ENCODE results near the gene OR10H1. TPM values are rescaled to one million over a fixed set of nuclear protein-coding genes. Genes with fewer than 3 reads are reported as not detected.
"Not testable (repeated sequence)": the region's sequence is repeated elsewhere in the genome, so short reads cannot be mapped to it uniquely, and the experiment has no call there.

OR10H1 gene
- total RNA-seq, 1 experiment from 2014 or later = not detected

DNA sequence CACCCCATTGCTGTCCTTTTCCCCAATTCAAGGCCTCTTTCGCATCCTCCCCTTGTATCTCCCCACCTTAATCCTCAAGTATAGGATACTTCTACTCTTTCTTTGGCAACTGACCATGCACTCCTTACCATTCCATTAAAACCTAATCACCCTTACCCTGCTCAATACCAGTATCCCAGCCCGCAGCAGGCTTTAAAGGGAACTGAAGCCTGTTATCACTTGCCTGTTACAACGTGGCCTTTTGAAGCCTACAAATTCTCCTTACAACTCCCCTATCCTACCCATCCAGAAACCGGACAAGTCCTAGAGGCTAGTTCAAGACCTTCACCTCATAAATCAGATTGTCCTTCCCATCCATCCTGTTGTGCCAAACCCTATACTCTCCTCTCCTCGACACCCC lies 16.2 kb upstream of the OR10H1 start:
- no peak for DNase-seq (ENCODE audit: low spot score)
- in situ Hi-C loops (cut with HindIII; ENCODE audit: low sequenced_read_pairs) = no loop called here

DNA sequence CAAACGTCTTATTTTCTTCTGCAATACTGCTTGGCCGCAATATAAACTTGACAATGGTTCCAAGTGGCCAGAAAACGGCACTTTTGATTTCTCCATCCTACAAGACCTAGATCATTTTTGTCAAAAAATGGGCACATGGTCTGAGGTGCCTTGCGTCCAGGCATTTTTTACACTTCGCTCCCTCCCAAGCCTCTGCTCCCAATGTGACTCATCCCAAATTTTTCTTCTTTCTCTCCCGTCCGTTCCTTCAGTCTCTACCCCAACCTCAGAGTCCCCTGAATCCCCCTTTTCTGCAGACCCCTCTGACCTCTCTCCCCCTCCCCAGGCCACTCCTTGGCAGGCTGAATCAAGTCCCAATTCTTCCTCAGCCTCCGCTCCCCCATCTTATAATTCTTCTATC lies 14.3 kb upstream of the OR10H1 start:
- in situ Hi-C loops (cut with HindIII; ENCODE audit: low sequenced_read_pairs) = no loop called here
- no peak for DNase-seq (ENCODE audit: low spot score)

DNA sequence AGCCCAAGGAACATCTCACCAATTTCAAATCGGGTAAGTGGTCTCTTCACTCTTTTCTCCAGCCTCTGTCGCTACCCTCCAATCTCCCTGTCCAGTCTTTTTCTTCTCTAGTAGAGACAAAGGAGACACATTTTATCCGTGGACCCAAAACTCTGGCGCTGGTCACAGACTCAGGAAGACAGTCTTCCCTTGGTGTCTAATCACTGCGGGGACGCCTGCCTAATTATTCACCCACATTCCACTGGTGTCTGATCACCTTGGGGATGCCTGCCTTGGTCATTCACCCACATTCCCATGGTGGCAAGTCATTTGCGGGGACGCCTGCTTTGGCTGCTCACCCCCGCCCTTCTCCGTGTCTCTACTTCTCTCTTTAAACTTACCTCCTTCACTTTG lies 13.8 kb upstream of the OR10H1 start:
- DNase-seq (ENCODE audit: low spot score) = no peak
- in situ Hi-C loops (cut with HindIII; ENCODE audit: low sequenced_read_pairs) = no loop called here

- in situ Hi-C loops (cut with HindIII; ENCODE audit: low sequenced_read_pairs) = not testable (repeated sequence)
- peak; percentile 70 for DNase-seq (ENCODE audit: low spot score)
Observed at GRCh38 chr19:15828611-15829305, 13.3 kb upstream of the OR10H1 start.

- in situ Hi-C loops (cut with HindIII; ENCODE audit: low sequenced_read_pairs) = no loop called here
- DNase-seq (ENCODE audit: low spot score) = peak; percentile 54
Observed at GRCh38 chr19:15828121-15828610, 12.7 kb upstream of the OR10H1 start.

DNA sequence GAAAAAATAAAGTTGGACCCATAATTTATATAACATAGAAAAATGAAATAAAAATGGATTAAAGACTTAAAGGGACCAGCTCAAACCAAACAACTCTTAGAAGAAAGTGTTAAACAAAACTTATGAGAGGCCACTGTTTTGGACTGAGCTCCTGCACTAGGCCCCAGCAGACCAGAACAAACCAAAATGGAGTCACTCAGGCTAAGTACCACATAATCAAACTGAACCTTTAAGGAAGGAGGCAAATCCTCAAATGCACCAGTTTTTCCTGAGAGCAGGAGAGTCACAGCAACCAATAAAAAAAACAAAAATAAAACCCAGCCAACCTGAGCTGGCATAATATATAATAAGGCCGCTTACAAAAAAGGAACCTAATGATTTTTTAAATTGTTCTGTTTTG lies 10.3 kb upstream of the OR10H1 start:
- no peak for DNase-seq (ENCODE audit: low spot score)
- in situ Hi-C loops (cut with HindIII; ENCODE audit: low sequenced_read_pairs) = no loop called here

DNA sequence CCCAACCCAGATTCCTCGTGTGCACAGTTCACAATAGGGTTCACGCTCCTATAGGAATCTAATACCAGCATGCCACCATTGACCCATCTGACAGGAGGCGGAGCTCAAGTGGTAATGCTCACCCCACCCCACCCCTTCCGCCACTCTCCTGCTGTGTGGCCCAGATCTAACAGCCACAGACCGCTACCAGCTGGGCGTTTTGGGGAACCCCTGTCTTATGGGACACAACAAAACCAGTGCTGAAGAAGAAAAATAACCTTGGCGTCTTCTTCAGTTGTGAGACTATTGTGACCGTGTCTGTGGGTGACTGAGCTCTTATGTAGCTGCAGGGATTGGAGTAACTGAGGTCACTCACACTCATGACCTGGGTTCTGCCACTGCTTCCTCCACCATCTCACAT lies 5.2 kb upstream of the OR10H1 start:
- in situ Hi-C loops (cut with HindIII; ENCODE audit: low sequenced_read_pairs) = no loop called here
- DNase-seq (ENCODE audit: low spot score) = no peak

- DNase-seq (ENCODE audit: low spot score) = no peak
- in situ Hi-C loops (cut with HindIII; ENCODE audit: low sequenced_read_pairs) = no loop called here
Observed at GRCh38 chr19:15813916-15814315, 1.5 kb downstream of the OR10H1 start.

GRCh38 chr19:15812060-15812722 lies 3.3 kb downstream of the OR10H1 start:
- DNase-seq (ENCODE audit: low spot score) = no peak
- in situ Hi-C loops (cut with HindIII; ENCODE audit: low sequenced_read_pairs) = no loop called here

DNA sequence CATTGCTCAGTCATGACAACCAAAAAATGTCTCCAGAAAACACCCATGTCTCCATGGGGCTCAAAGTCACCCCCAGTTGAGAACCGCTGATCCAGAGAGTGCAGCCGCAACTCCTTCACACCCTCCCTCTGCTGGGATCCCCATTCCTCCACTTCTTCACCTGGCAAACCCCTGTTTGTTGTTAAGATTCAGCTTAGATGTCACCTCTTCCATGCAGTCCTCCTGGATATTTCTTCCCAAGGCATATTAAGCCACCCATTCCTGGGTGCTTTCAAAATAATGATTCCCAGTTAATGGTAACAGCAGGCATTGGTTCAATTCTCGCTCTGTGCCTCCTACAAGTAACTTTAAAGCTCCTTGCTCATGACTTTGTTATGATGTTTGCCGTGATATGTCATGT lies 4.0 kb downstream of the OR10H1 start:
- in situ Hi-C loops (cut with HindIII; ENCODE audit: low sequenced_read_pairs) = no loop called here
- no peak for DNase-seq (ENCODE audit: low spot score)

DNA sequence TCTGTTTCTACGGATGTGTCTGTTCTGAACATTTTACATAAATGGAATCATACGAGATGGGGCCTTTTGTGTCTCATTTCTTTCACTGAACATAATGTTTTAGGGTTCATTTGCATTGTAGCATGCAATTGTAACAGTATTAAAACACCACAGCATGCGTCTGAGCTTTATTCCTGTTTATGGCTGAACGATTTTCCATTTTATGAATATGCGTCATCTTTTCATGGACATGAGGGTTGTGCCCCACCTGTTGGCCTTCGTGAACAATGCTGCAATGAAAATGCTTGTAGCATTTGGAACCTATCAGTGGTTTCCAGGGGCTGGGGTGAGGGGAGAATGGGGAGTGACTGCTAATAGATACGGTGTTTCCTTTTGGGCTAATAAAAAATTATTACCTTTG lies 5.1 kb downstream of the OR10H1 start:
- in situ Hi-C loops (cut with HindIII; ENCODE audit: low sequenced_read_pairs) = no loop called here
- peak; percentile 37 for DNase-seq (ENCODE audit: low spot score)

GRCh38 chr19:15794279-15794678 lies 21.2 kb downstream of the OR10H1 start:
- DNase-seq (ENCODE audit: low spot score); in situ Hi-C loops (cut with HindIII; ENCODE audit: low sequenced_read_pairs): not testable (repeated sequence)

DNA sequence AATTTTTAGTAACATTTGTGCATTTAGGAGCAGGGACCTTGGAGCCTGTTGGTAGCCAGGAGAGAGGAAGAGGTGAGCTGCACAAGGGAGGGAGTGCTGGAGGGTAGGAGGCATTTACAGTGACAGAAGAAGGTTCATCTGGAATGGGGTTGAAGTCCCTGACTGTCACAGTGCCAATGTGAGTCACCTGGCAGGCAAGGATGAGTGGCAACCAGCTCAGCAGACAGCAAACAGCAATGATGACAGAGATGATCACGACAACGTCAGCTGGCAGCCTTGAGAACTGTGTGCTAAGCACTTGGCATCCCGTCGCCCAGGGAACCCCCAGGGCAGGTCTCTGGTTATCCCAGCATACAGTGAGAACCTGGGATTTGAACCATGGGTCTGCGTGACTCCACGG lies 25.4 kb downstream of the OR10H1 start:
- in situ Hi-C loops (cut with HindIII; ENCODE audit: low sequenced_read_pairs) = no loop called here
- DNase-seq (ENCODE audit: low spot score) = no peak

DNA sequence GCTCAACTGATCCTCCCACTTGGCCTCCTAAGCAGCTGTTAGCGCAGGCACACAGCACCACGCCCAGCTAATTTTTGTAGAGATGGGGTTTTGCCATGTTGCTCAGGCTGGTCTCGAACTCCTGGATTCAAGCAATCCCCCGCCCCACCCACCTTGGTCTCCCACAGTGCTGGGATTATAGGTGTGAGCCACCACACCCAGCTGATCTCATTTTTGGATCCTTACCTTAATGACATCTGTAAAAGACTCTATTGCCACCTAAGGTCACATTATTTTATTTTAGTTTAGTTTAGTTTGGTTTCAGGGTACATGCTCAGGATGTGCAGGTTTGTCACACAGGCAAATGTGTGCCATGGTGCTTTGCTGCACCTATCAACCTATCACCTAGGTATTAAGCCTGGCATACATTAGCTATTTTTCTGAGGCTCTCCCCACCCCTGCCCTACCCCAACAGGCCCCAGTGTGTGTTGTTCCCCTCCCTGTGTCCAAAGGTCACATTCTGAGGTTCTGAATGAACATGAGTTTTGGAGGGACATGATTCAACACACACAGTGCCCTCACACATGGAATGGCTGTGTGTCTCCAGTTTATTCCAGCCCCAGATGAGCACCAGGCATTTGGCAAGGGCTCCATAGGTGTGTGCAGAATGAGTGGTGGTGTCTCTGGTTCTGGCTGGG lies 26.7 kb downstream of the OR10H1 start:
- no peak for DNase-seq (ENCODE audit: low spot score)
- in situ Hi-C loops (cut with HindIII; ENCODE audit: low sequenced_read_pairs) = no loop called here

GRCh38 chr19:15787611-15788155 lies 27.8 kb downstream of the OR10H1 start, which contains the start of gene OR10H5:
Gene OR10H5 (plus strand): TSS chr19:15787661. CDS start chr19:15794049, 6,388 bp downstream.
- no peak for DNase-seq (ENCODE audit: low spot score)
- in situ Hi-C loops (cut with HindIII; ENCODE audit: low sequenced_read_pairs) = no loop called here

GRCh38 chr19:15782896-15783295 lies 32.6 kb downstream of the OR10H1 start:
- in situ Hi-C loops (cut with HindIII; ENCODE audit: low sequenced_read_pairs); DNase-seq (ENCODE audit: low spot score): not testable (repeated sequence)

- DNase-seq (ENCODE audit: low spot score) = no peak
- in situ Hi-C loops (cut with HindIII; ENCODE audit: low sequenced_read_pairs) = no loop called here
Observed at GRCh38 chr19:15782211-15782610, 33.3 kb downstream of the OR10H1 start.

- in situ Hi-C loops (cut with HindIII; ENCODE audit: low sequenced_read_pairs) = no loop called here
- DNase-seq (ENCODE audit: low spot score) = no peak
Observed at GRCh38 chr19:15781661-15782060, 33.8 kb downstream of the OR10H1 start.

DNA sequence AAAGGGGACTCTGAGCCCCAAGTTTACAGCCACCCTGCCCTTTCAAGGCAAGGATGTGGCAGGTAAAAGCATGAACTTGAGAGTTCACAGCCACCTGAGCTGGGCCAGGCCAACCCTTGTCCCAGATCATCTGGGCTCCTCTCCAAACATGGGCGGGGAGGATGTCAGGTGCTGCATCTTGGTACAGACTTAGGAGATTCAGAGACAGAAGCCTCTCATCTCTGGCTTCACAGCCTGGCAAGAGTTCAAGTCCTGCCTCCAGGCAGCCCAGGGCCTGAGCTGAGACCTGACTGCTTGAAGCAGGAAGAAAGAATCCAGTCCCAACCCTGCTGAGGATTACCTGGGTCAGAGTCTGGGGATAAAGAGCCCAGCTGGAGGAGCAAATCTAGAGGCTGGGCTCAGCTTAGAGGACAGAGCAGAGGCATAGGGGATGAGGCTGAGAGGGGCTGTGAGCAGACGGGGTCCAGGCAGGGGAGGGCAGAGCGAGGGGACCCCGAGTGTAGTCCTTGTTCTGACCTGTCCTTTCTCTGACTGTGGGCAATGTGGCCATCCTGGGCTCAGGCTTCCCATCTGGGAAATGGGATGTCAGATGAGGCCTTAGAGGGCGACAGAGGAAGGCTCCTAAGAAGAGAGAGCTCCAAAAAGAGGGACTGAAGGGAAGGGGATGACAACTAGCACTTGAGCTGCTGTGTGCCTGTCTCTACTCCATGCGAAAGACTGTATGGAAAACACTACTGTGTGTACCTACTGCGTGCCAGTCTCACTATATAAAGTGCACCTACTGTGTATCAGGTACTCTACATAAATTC lies 34.6 kb downstream of the OR10H1 start:
- DNase-seq (ENCODE audit: low spot score) = peak; percentile 62
- in situ Hi-C loops (cut with HindIII; ENCODE audit: low sequenced_read_pairs) = no loop called here
